Measurements from ENCODE around the gene CASP6. TPM values are rescaled to one million over a fixed set of nuclear protein-coding genes. Genes with fewer than 3 reads are reported as not detected.
A peak's percentile ranks its signal among the peaks of the same experiment; 100 is the strongest.

The CASP6 gene
- total RNA-seq, 1 experiment from 2014 or later = 8.1 TPM

DNA sequence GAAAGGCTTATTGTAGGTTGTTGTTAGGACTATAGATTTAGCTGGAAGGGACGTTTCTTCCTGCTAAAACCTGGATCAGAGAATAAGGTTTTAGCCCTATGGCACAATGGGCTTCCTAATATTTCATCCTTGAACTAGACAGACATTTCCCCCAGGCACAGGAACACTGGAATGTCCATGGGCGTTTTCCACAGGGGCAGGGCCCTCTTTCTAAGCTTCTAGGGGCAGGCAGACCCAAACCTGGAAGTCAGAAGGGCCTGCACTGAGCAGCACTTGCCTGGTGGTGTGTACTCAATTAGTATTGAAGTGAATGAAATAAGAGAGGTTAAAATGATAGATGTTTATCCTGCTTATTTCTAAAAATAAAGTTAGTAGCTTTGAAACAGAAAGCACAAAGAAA lies 41.1 kb downstream of the CASP6 start:
- H3K27me3 Mint-ChIP-seq (ENCODE audit: insufficient read depth, unreplicated experiment) = no peaks in the 10 kb centered on the region
- intact Hi-C loops (cut with micrococcal nuclease) = no loop called here
- TF ChIP-seq, protein P1, sequence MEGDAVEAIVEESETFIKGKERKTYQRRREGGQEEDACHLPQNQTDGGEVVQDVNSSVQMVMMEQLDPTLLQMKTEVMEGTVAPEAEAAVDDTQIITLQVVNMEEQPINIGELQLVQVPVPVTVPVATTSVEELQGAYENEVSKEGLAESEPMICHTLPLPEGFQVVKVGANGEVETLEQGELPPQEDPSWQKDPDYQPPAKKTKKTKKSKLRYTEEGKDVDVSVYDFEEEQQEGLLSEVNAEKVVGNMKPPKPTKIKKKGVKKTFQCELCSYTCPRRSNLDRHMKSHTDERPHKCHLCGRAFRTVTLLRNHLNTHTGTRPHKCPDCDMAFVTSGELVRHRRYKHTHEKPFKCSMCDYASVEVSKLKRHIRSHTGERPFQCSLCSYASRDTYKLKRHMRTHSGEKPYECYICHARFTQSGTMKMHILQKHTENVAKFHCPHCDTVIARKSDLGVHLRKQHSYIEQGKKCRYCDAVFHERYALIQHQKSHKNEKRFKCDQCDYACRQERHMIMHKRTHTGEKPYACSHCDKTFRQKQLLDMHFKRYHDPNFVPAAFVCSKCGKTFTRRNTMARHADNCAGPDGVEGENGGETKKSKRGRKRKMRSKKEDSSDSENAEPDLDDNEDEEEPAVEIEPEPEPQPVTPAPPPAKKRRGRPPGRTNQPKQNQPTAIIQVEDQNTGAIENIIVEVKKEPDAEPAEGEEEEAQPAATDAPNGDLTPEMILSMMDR (IDR thresholded peaks at IDR 0.05; ENCODE audit: unreplicated experiment) = no peak
- BruUV-seq (replicated peaks) = no TSS peak
- CTCF ChIA-PET = interaction anchor here (1.3 kb wide), 1 partner anchor 235 kb away, joined by 6 read pairs; no protein-coding TSS in a partner anchor
- H3K9me3 Mint-ChIP-seq (ENCODE audit: unreplicated experiment) = no peaks in the 10 kb centered on the region
- H3K4me3 Mint-ChIP-seq (ENCODE audit: unreplicated experiment) = no peak overlapping the region
- DNase-seq (ENCODE audit: unreplicated experiment) = no peak
- POLR2A ChIA-PET = interaction anchor here (0.6 kb wide), 1 partner anchor 76 kb away, joined by 4 read pairs; no protein-coding TSS in a partner anchor
- no peaks in the 10 kb centered on the region for H3K36me3 Mint-ChIP-seq (ENCODE audit: insufficient read depth, unreplicated experiment)
- H3K27ac Mint-ChIP-seq (ENCODE audit: low read depth, unreplicated experiment) = no peak overlapping the region
- H3K4me1 Mint-ChIP-seq (ENCODE audit: insufficient read depth, unreplicated experiment) = no peaks in the 10 kb centered on the region

DNA sequence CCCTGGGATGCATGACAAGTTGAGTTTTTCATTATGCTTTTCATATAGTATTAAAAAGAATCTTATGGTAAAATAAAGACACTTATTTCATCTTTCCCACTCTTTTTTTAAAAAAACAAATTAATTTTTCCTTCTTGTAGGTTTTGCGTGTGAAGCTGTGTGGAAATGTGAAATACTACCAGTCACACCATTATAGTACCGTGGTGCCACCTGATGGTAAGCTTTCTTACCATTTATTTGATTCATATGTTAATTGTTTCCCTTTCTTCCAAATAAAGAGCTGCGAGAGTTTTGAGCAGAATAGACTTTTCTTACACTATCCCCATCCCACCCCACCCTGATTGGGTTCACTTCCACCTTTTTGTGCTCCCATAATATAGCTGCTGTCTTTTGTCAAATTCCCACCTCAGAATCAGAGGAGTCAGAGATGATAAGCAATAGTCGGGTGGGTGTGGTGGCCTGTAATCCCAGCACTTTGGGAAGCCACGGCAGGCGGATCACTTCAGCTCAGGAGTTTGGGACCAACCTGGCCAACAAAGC lies 44.3 kb downstream of the CASP6 start:
- CTCF ChIA-PET = interaction anchor here (0.6 to 1.5 kb wide), 6 partner anchors 52 to 480 kb away, joined by 3 to 6 read pairs (median 3); no protein-coding TSS in a partner anchor

DNA sequence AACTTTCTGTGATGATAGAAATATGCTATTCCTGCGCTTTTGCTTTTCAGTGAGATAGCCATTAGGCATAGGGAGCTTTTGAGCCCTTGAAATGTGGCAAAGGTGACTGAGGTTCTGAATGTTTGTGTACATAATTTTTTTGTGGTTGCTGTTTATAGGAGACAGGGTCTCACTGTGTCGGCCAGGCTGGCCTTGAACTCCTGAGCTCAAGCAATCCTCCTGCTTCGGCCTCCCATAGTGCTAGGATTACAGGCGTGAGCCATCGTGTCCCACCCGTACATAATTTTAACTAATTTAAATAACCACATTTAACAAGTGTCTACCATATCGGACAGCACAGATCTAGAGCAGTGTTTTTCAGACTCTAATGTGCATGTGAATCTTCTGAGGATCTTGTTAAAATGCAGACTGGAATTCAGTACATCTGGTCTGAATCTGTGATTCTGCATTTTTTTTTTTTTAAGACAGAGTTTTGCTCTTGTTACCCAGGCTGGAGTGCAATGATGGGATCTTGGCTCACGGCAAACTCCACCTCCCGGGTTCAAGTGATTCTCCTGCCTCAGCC lies 45.3 kb downstream of the CASP6 start:
- ChIA-PET POLR2A (no interaction called here), CTCF (interaction anchor here (1.5 kb wide), 1 partner anchor 115 kb away, joined by 6 read pairs; no protein-coding TSS in a partner anchor)
- TF ChIP-seq, protein P1 (IDR thresholded peaks at IDR 0.05; ENCODE audit: unreplicated experiment) = no peak
- Mint-ChIP-seq H3K27ac (ENCODE audit: low read depth, unreplicated experiment) (no peak overlapping the region), H3K9me3 (ENCODE audit: unreplicated experiment) (no peaks in the 10 kb centered on the region), H3K36me3 (ENCODE audit: insufficient read depth, unreplicated experiment) (no peaks in the 10 kb centered on the region), H3K27me3 (ENCODE audit: insufficient read depth, unreplicated experiment) (no peaks in the 10 kb centered on the region), H3K4me3 (ENCODE audit: unreplicated experiment) (no peak overlapping the region), H3K4me1 (ENCODE audit: insufficient read depth, unreplicated experiment) (no peaks in the 10 kb centered on the region)
- no TSS peak for BruUV-seq (replicated peaks)
- DNase-seq (ENCODE audit: unreplicated experiment) = no peak
- intact Hi-C loops (cut with micrococcal nuclease) = loop anchor here (5.0 kb wide), 2 partner anchors 96 to 231 kb away; partner anchors contain the start of gene MCUB

More for the DNA sequence above, 44.3 kb downstream of the CASP6 start:
- TF ChIP-seq, protein P1 (IDR thresholded peaks at IDR 0.05; ENCODE audit: unreplicated experiment) = no peak
- POLR2A ChIA-PET = interaction anchor here (0.7 kb wide), 1 partner anchor 99 kb away, joined by 3 read pairs; the partner anchor contains the start of gene MCUB
- H3K4me1 Mint-ChIP-seq (ENCODE audit: insufficient read depth, unreplicated experiment) = no peaks in the 10 kb centered on the region
- H3K4me3 Mint-ChIP-seq (ENCODE audit: unreplicated experiment) = no peak overlapping the region
- BruUV-seq (replicated peaks) = no TSS peak
- no peaks in the 10 kb centered on the region for H3K27me3 Mint-ChIP-seq (ENCODE audit: insufficient read depth, unreplicated experiment)
- H3K36me3 Mint-ChIP-seq (ENCODE audit: insufficient read depth, unreplicated experiment) = no peaks in the 10 kb centered on the region
- no peak overlapping the region for H3K27ac Mint-ChIP-seq (ENCODE audit: low read depth, unreplicated experiment)
- peak; percentile 1 for DNase-seq (ENCODE audit: unreplicated experiment)
- H3K9me3 Mint-ChIP-seq (ENCODE audit: unreplicated experiment) = no peaks in the 10 kb centered on the region
- intact Hi-C loops (cut with micrococcal nuclease) = loop anchor here (5.0 kb wide), 2 partner anchors 97 to 232 kb away; partner anchors contain the start of gene MCUB

DNA sequence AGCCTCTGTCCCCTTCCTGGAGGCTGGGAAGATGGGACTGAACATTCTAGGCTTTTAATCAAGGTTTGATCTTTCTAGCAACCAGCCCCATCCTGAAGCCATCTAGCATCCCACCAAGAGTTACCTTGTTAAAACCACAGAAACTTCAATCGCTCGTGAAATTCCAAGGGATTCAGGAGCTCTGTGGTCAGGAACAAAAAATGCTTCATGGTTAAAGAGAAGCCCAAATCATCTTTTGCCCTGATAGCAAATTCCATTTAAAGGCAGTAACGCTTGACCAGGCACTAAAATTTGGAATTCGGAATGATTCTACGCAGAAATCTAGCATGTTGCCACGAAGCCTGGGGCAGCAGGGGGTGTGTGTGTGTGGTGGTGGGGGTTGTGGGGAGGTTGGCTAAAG lies 47.8 kb downstream of the CASP6 start:
- no peaks in the 10 kb centered on the region for H3K9me3 Mint-ChIP-seq (ENCODE audit: unreplicated experiment)
- POLR2A ChIA-PET = interaction anchor here (0.7 kb wide), 1 partner anchor 70 kb away, joined by 3 read pairs; no protein-coding TSS in a partner anchor
- CTCF ChIA-PET = interaction anchor here (0.6 to 1.1 kb wide), 3 partner anchors 20 to 513 kb away, joined by 3 to 6 read pairs (median 4); no protein-coding TSS in a partner anchor
- no peaks in the 10 kb centered on the region for H3K4me1 Mint-ChIP-seq (ENCODE audit: insufficient read depth, unreplicated experiment)
- no TSS peak for BruUV-seq (replicated peaks)
- no peak overlapping the region for H3K27ac Mint-ChIP-seq (ENCODE audit: low read depth, unreplicated experiment)
- DNase-seq (ENCODE audit: unreplicated experiment) = no peak
- no peak overlapping the region for H3K4me3 Mint-ChIP-seq (ENCODE audit: unreplicated experiment)
- intact Hi-C loops (cut with micrococcal nuclease) = loop anchor here (5.0 kb wide), 2 partner anchors 93 to 228 kb away; partner anchors contain the start of gene MCUB
- TF ChIP-seq, protein P1 (IDR thresholded peaks at IDR 0.05; ENCODE audit: unreplicated experiment) = no peak
- no peaks in the 10 kb centered on the region for H3K36me3 Mint-ChIP-seq (ENCODE audit: insufficient read depth, unreplicated experiment)
- no peaks in the 10 kb centered on the region for H3K27me3 Mint-ChIP-seq (ENCODE audit: insufficient read depth, unreplicated experiment)
